WTC11 (cell line): ENCODE results near the gene TMEM18. TPM values are rescaled to one million over a fixed set of nuclear protein-coding genes. Genes with fewer than 3 reads are reported as not detected.
A peak's percentile ranks its signal among the peaks of the same experiment; 100 is the strongest.

Experiments used
- ATAC-seq: fragments of 200-7000 bp; cut with Tn5 transposase; 2 replicates; pipeline ENCODE4 v1.10.0; 2021; ENCODE audit warnings: mild to moderate bottlenecking, moderate library complexity
- CTCF ChIA-PET: fragments of 300-600 bp; sonication (Branson Sonifier 250); formaldehyde crosslinking; loops from one replicate; lab custom pipeline; 2021; ENCODE audit warnings: antibody characterized with exemption; lab: Charles Lee
- POLR2A ChIA-PET: fragments of 350-600 bp; sonication (Branson Sonifier 250); formaldehyde crosslinking; loops from one replicate; lab custom pipeline; 2021; ENCODE audit warnings: antibody characterized with exemption; lab: Charles Lee
- DNase-seq: peaks from one replicate; pipeline ENCODE4 v3.0.0; 2021; ENCODE audit warnings: low spot score
- H3K27ac Mint-ChIP-seq: 2 replicates; pipeline ENCODE4 v1.8.0; 2021; ENCODE audit warnings: mixed read lengths
- H3K27me3 Mint-ChIP-seq: 2 replicates; pipeline ENCODE4 v1.8.0; 2021; ENCODE audit warnings: low read depth, mild to moderate bottlenecking, moderate library complexity, mixed read lengths
- H3K36me3 Mint-ChIP-seq: 2 replicates; pipeline ENCODE4 v1.8.0; 2021; ENCODE audit warnings: mixed read lengths
- H3K4me1 Mint-ChIP-seq: 2 replicates; pipeline ENCODE4 v1.8.0; 2022; ENCODE audit warnings: mixed read lengths
- H3K4me3 Mint-ChIP-seq: 2 replicates; pipeline ENCODE4 v1.8.0; 2021; ENCODE audit warnings: mild to moderate bottlenecking, moderate library complexity, mixed read lengths
- H3K9me3 Mint-ChIP-seq: 2 replicates; pipeline ENCODE4 v1.8.0; 2021; ENCODE audit warnings: mixed read lengths
- CBFB ChIP-seq: sonication (generic); formaldehyde crosslinking; IDR thresholded peaks from 2 replicates; pipeline ENCODE4 v1.8.1; 2022; ENCODE audit warnings: mild to moderate bottlenecking, low read depth, missing genetic modification reagents
- CTCF ChIP-seq: fragments of 200-600 bp; IDR thresholded peaks from 2 replicates; pipeline ENCODE4 v1.8.0; 2022; ENCODE audit warnings: antibody characterized with exemption
- ELF4 ChIP-seq: sonication (generic); formaldehyde crosslinking; IDR thresholded peaks from 2 replicates; pipeline ENCODE4 v1.8.1; 2022; ENCODE audit warnings: low read depth, mild to moderate bottlenecking, moderate library complexity, missing genetic modification reagents
- FOXP4 ChIP-seq: sonication (generic); formaldehyde crosslinking; IDR thresholded peaks from 2 replicates; pipeline ENCODE4 v1.8.0; 2022; ENCODE audit warnings: mild to moderate bottlenecking, missing genetic modification reagents
- NR3C1 ChIP-seq: sonication (generic); formaldehyde crosslinking; conservative IDR thresholded peaks from 2 replicates; pipeline ENCODE4 v1.8.1; 2023; ENCODE audit warnings: low read depth, mild to moderate bottlenecking, missing genetic modification reagents
- RELA ChIP-seq: sonication (generic); formaldehyde crosslinking; IDR thresholded peaks from 2 replicates; pipeline ENCODE4 v1.8.1; 2022; ENCODE audit warnings: missing genetic modification reagents, mild to moderate bottlenecking, borderline replicate concordance
- SP1 ChIP-seq: sonication (generic); formaldehyde crosslinking; conservative IDR thresholded peaks from 2 replicates; pipeline ENCODE4 v1.8.1; 2022; ENCODE audit warnings: missing genetic modification reagents
- ZNF263 ChIP-seq: sonication (generic); formaldehyde crosslinking; IDR thresholded peaks from 2 replicates; pipeline ENCODE4 v1.8.1; 2022; ENCODE audit warnings: low read depth, mild to moderate bottlenecking, moderate library complexity, missing genetic modification reagents
- ZNF416 ChIP-seq: fragments of 250-450 bp; sonication (Bioruptor Pico); IDR thresholded peaks from 2 replicates; pipeline ENCODE4 v1.9.0; 2021; ENCODE audit warnings: mild to moderate bottlenecking, inconsistent platforms
- ZNF425 ChIP-seq: fragments of 250-450 bp; sonication (Bioruptor Pico); conservative IDR thresholded peaks from 2 replicates; pipeline ENCODE4 v1.9.0; 2021; ENCODE audit warnings: mild to moderate bottlenecking
- total RNA-seq: library from RNA; stranded (reverse); gene quantifications from 3 replicates; pipeline ENCODE4 v1.2.3, GENCODE V29; 2021
- TF ChIP-seq, protein P1 (sequence below): sonication (generic); formaldehyde crosslinking; IDR thresholded peaks from 2 replicates; pipeline ENCODE4 v1.8.1; 2022; ENCODE audit warnings: mild to moderate bottlenecking, moderate library complexity, missing genetic modification reagents
- TF ChIP-seq, protein P2 (sequence below): sonication (generic); formaldehyde crosslinking; IDR thresholded peaks from 2 replicates; pipeline ENCODE4 v1.8.1; 2022; ENCODE audit warnings: low read depth, missing genetic modification reagents, borderline replicate concordance
- TF ChIP-seq, protein P3 (sequence below): sonication (generic); formaldehyde crosslinking; IDR thresholded peaks from 2 replicates; pipeline ENCODE4 v1.8.0; 2022; ENCODE audit warnings: missing genetic modification reagents

TMEM18 gene
- total RNA-seq, 1 experiment from 2014 or later, result 24.0 TPM

- POLR2A ChIA-PET, result no interaction called here
- H3K4me1 Mint-ChIP-seq, result peaks cover 4% of the 10 kb centered on the region
- DNase-seq, result no peak
- TF ChIP-seq ELF4 (CRISPR knock-in tag), result no peak
- no peak for TF ChIP-seq SP1
- TF ChIP-seq, all 79 proteins: peak for 0
- peaks cover 16% of the 10 kb centered on the region for H3K9me3 Mint-ChIP-seq
- H3K27me3 Mint-ChIP-seq, result peaks cover 5% of the 10 kb centered on the region; the same call in 1 of the 2 replicates
- H3K36me3 Mint-ChIP-seq, result peaks cover 73% of the 10 kb centered on the region
- no peak overlapping the region for H3K4me3 Mint-ChIP-seq
- no peak overlapping the region for H3K27ac Mint-ChIP-seq
- ATAC-seq, result no peak
- CTCF ChIA-PET, result no interaction called here
Observed at GRCh38 chr2:668000-668398, 9.2 kb downstream of the TMEM18 start.

DNA sequence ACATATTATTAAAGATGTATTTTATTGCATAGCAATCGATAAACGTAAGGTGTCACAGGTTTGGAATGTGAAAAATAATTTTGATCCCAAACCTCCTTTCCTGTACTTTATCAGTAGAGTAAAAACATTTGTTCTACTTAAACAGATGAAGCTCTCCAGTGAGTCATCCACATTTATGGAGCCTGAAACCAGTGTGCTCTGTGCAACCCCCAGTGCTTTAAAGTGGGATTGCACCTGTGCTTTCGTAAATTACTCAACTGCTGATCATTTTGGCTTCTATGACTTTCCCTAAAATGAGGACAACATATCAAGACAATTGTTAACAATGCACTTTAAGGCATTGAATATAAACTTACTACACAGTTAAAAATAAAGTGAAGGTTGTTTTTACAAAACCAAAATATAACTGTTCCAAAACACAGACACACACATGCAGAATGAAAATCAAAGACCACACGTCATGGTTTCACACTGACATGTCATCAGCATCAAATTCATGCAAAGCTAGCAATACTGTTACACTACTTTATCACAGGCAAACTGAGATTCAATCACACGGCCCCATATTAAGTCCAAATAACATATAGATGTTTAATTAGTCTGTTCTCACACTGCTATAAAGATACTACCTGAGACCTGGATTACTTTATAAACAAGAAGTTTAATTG lies 9.7 kb downstream of the TMEM18 start:
- ATAC-seq (peak; percentile 68), DNase-seq (no peak)
- CTCF ChIA-PET, result interaction anchor here (0.7 to 1.5 kb wide), 5 partner anchors 9 to 350 kb away, joined by 3 to 7 read pairs (median 4); partner anchors contain the start of gene TMEM18
- H3K27me3 Mint-ChIP-seq, result peaks cover 5% of the 10 kb centered on the region; the same call in 1 of the 2 replicates
- no peaks in the 10 kb centered on the region for H3K4me1 Mint-ChIP-seq
- POLR2A ChIA-PET, result no interaction called here
- H3K4me3 Mint-ChIP-seq, result no peak overlapping the region
- TF ChIP-seq NR3C1, result no peak
- 0 out of 2 replicates have a peak, but pooled peaks have one; percentile 15 for TF ChIP-seq CTCF
- H3K36me3 Mint-ChIP-seq, result peaks cover 68% of the 10 kb centered on the region
- peaks cover 16% of the 10 kb centered on the region for H3K9me3 Mint-ChIP-seq
- no peak overlapping the region for H3K27ac Mint-ChIP-seq

DNA sequence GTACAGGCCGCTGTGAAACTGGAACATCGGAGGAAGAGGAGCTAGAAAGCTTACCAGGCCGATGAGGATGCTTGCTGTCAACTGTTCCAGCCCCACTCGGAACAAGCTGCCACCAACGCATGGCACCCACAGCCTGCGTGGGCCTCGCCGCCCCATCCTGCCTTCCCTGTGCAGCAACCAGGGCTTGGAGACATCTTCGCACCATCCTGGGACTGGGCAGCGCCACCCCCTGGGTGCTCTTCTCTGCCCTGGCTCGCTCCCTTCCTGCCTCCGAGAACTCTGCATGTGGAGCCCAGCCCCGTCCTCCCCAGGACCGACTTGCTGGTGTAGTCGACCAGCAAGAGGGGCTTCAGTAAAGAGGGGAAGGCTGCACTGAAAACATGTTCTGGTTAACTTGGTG lies 10.8 kb downstream of the TMEM18 start:
- peaks cover 16% of the 10 kb centered on the region for H3K9me3 Mint-ChIP-seq
- no peaks in the 10 kb centered on the region for H3K4me1 Mint-ChIP-seq
- H3K27ac Mint-ChIP-seq, result no peak overlapping the region
- TF ChIP-seq ZNF416 (CRISPR knock-in tag), result no peak
- TF ChIP-seq, protein P1, sequence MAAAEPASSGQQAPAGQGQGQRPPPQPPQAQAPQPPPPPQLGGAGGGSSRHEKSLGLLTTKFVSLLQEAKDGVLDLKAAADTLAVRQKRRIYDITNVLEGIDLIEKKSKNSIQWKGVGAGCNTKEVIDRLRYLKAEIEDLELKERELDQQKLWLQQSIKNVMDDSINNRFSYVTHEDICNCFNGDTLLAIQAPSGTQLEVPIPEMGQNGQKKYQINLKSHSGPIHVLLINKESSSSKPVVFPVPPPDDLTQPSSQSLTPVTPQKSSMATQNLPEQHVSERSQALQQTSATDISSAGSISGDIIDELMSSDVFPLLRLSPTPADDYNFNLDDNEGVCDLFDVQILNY (CRISPR knock-in tag), result no peak
- TF ChIP-seq RELA (CRISPR knock-in tag), result 0 out of 2 replicates have a peak, but pooled peaks have one; percentile 49
- no peak for TF ChIP-seq ZNF425 (CRISPR knock-in tag)
- TF ChIP-seq FOXP4 (CRISPR knock-in tag), result no peak
- peaks cover 5% of the 10 kb centered on the region; the same call in 1 of the 2 replicates for H3K27me3 Mint-ChIP-seq
- POLR2A ChIA-PET, result no interaction called here
- H3K4me3 Mint-ChIP-seq, result no peak overlapping the region
- peaks cover 68% of the 10 kb centered on the region for H3K36me3 Mint-ChIP-seq
- ATAC-seq (no peak), DNase-seq (no peak)
- CTCF ChIA-PET, result interaction anchor here (1.5 kb wide), 1 partner anchor 17 kb away, joined by 7 read pairs; no protein-coding TSS in a partner anchor

- Mint-ChIP-seq H3K9me3 (peaks cover 16% of the 10 kb centered on the region), H3K4me3 (no peak overlapping the region), H3K4me1 (no peaks in the 10 kb centered on the region), H3K36me3 (peaks cover 63% of the 10 kb centered on the region), H3K27me3 (peaks cover 5% of the 10 kb centered on the region; the same call in 1 of the 2 replicates), H3K27ac (no peak overlapping the region)
- DNase-seq, result no peak
- no peak for ATAC-seq
- ChIA-PET CTCF (no interaction called here), POLR2A (no interaction called here)
- TF ChIP-seq, protein P2, sequence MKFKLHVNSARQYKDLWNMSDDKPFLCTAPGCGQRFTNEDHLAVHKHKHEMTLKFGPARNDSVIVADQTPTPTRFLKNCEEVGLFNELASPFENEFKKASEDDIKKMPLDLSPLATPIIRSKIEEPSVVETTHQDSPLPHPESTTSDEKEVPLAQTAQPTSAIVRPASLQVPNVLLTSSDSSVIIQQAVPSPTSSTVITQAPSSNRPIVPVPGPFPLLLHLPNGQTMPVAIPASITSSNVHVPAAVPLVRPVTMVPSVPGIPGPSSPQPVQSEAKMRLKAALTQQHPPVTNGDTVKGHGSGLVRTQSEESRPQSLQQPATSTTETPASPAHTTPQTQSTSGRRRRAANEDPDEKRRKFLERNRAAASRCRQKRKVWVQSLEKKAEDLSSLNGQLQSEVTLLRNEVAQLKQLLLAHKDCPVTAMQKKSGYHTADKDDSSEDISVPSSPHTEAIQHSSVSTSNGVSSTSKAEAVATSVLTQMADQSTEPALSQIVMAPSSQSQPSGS (CRISPR knock-in tag), result no peak
- TF ChIP-seq CBFB (CRISPR knock-in tag) (no peak), ZNF263 (no peak)
- TF ChIP-seq, protein P3, sequence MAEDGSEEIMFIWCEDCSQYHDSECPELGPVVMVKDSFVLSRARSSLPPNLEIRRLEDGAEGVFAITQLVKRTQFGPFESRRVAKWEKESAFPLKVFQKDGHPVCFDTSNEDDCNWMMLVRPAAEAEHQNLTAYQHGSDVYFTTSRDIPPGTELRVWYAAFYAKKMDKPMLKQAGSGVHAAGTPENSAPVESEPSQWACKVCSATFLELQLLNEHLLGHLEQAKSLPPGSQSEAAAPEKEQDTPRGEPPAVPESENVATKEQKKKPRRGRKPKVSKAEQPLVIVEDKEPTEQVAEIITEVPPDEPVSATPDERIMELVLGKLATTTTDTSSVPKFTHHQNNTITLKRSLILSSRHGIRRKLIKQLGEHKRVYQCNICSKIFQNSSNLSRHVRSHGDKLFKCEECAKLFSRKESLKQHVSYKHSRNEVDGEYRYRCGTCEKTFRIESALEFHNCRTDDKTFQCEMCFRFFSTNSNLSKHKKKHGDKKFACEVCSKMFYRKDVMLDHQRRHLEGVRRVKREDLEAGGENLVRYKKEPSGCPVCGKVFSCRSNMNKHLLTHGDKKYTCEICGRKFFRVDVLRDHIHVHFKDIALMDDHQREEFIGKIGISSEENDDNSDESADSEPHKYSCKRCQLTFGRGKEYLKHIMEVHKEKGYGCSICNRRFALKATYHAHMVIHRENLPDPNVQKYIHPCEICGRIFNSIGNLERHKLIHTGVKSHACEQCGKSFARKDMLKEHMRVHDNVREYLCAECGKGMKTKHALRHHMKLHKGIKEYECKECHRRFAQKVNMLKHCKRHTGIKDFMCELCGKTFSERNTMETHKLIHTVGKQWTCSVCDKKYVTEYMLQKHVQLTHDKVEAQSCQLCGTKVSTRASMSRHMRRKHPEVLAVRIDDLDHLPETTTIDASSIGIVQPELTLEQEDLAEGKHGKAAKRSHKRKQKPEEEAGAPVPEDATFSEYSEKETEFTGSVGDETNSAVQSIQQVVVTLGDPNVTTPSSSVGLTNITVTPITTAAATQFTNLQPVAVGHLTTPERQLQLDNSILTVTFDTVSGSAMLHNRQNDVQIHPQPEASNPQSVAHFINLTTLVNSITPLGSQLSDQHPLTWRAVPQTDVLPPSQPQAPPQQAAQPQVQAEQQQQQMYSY (CRISPR knock-in tag), result no peak
Observed at GRCh38 chr2:665340-666073, 11.7 kb downstream of the TMEM18 start.
